HEK293 (cell line): ENCODE measurements around the gene LDLR.

ENCODE experiments used
- CTCF ChIP-seq: fragments of 450-650 bp; formaldehyde crosslinking; IDR thresholded peaks from 2 replicates; pipeline ENCODE4 v1.5.1; 2016; ENCODE audit warnings: missing biosample characterization, missing genetic modification characterization
- ZBTB1 ChIP-seq: fragments of 450-650 bp; formaldehyde crosslinking; IDR thresholded peaks from 2 replicates; pipeline ENCODE4 v1.5.1; 2016; ENCODE audit warnings: missing biosample characterization, missing genetic modification characterization
- ZNF239 ChIP-seq: fragments of 450-650 bp; formaldehyde crosslinking; IDR thresholded peaks from 2 replicates; pipeline ENCODE4 v1.5.1; 2016; ENCODE audit warnings: missing biosample characterization, missing genetic modification characterization
- ZNF398 ChIP-seq: fragments of 450-650 bp; formaldehyde crosslinking; IDR thresholded peaks from 2 replicates; pipeline ENCODE4 v1.5.1; 2017; ENCODE audit warnings: missing biosample characterization, missing genetic modification characterization

GRCh38 chr19:11152318-11153062, 63.2 kb downstream of the LDLR start:
- TF ChIP-seq CTCF (no peak), ZNF239 (tag by site-specific recombination) (no peak), ZBTB1 (tag by site-specific recombination) (no peak), ZNF398 (tag by site-specific recombination) (no peak)
